ENCODE data around the gene DAPK2. TPM values are rescaled to one million over a fixed set of nuclear protein-coding genes. Genes with fewer than 3 reads are reported as not detected.

DAPK2 gene
- total RNA-seq, 1 experiment from 2014 or later = 2.3 TPM

DNA sequence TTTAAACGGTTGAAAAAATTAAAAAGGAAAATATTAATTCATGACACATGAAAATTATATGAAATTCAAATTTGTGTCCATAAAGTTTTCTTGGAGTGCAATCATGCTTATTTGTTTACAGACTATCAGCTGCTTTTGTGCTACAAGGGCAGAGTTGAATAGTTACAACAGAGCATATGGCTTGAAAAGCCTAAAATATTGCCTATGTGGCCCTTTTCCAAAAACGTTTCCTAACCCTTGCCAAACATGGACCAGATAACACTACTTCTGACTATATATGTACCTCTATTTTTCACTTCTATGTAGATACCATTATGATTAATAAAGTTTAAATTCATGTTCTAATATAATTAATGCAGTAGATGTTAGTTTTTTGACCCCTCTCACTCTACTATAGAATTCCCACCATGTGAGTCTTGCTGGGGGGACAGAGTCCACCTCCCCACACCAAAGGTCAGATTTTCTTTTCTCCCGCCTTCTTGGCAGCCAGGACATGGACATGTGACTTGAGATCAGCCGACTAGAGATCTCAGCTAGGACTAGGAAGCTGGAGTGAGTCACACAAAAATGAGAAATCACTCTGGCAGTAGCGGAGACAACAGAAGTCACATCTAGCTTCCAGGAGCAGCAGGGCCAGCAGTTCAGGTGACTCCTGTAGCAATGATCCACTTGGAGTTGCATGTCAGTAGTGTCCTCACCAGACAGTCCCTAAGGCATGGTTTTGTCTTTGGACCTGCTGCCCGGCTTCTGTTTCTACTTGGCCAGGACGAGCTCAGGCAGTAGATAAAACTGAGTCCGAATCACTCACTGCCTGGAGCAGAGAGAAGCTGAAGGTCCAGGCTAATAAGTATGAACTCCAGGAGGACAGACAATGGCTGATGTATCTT lies 24.9 kb upstream of the DAPK2 start:
- H3K9me3 Mint-ChIP-seq = no peaks in the 10 kb centered on the region
- ATAC-seq (no peak), DNase-seq (ENCODE audit: low spot score) (no peak)
- no peaks in the 10 kb centered on the region for H3K27me3 Mint-ChIP-seq (ENCODE audit: low read depth)
- H3K4me1 Mint-ChIP-seq = 0 out of 2 replicates have a peak, but pooled peaks cover 4% of the 10 kb centered on the region
- H3K4me3 Mint-ChIP-seq = no peak overlapping the region
- CTCF ChIA-PET = interaction anchor here (0.9 to 1.7 kb wide), 4 partner anchors 22 to 461 kb away, joined by 3 to 5 read pairs (median 4); partner anchors contain the start of gene CIAO2A
- peaks cover 28% of the 10 kb centered on the region for H3K36me3 Mint-ChIP-seq
- POLR2A ChIA-PET = no interaction called here
- no peak for TF ChIP-seq JUN (CRISPR knock-in tag; IDR thresholded peaks at IDR 0.05)
- TF ChIP-seq GABPB1 (CRISPR knock-in tag; IDR thresholded peaks at IDR 0.05) = no peak
- no peak for TF ChIP-seq FOXP1 (CRISPR knock-in tag; IDR thresholded peaks at IDR 0.05; ENCODE audit: borderline replicate concordance)
- TF ChIP-seq, protein P1, sequence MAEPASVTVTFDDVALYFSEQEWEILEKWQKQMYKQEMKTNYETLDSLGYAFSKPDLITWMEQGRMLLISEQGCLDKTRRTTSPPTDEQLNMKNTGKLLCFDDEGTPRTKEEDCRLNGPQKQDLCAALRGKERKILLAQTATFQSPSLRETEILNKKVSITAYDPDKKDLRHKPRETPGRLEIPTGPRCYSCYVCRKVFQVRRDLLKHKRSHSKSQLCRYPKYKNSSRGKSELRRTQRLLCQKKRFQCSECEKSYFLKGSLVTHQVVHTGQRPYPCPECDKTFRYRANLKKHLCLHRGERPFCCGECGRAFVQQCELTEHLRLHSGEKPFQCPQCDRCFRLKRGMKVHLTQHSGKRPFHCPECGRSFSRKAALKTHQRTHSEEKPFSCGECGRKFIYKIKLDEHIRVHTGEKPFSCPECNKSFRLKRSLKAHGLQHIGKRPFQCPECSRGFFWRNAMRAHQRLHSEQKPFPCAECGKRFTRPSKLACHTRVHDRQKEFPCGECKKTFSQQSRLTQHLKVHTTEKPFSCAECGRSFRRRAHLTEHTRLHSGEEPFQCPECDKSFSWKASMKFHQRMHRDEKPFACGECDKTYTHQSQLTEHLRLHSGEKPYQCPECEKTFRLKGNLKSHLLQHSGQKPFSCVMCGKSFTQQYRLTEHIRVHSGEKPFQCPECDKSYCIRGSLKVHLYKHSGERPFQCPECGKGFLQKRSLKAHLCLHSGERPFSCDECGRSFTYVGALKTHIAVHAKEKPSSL (CRISPR knock-in tag; conservative IDR thresholded peaks at IDR 0.05) = no peak
- TF ChIP-seq, protein P2, sequence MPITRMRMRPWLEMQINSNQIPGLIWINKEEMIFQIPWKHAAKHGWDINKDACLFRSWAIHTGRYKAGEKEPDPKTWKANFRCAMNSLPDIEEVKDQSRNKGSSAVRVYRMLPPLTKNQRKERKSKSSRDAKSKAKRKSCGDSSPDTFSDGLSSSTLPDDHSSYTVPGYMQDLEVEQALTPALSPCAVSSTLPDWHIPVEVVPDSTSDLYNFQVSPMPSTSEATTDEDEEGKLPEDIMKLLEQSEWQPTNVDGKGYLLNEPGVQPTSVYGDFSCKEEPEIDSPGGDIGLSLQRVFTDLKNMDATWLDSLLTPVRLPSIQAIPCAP (CRISPR knock-in tag; IDR thresholded peaks at IDR 0.05) = no peak
- no peak for TF ChIP-seq MYBL2 (CRISPR knock-in tag; IDR thresholded peaks at IDR 0.05)
- TF ChIP-seq, protein P3, sequence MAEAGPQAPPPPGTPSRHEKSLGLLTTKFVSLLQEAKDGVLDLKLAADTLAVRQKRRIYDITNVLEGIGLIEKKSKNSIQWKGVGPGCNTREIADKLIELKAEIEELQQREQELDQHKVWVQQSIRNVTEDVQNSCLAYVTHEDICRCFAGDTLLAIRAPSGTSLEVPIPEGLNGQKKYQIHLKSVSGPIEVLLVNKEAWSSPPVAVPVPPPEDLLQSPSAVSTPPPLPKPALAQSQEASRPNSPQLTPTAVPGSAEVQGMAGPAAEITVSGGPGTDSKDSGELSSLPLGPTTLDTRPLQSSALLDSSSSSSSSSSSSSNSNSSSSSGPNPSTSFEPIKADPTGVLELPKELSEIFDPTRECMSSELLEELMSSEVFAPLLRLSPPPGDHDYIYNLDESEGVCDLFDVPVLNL (CRISPR knock-in tag; IDR thresholded peaks at IDR 0.05; ENCODE audit: borderline replicate concordance, low read depth) = no peak
- H3K27ac Mint-ChIP-seq = no peak overlapping the region

DNA sequence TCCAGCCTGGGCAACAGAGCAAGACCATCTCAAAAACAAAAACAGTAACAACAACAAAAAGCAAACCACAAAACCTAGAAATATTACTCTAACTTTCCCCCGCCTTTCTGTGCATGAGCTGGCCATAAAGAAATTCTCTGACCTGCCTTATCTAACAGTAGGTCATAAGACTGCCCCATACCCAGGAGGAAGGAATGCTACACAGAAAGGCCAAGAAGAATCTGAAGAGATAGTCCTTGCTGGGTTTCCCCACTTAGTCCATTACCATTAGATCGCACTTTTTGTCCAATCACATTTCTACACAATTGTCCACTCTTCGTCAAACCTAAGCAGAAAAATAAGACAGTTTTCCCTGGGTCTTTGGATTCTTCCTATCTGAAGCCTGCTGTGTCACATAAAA lies 23.8 kb upstream of the DAPK2 start:
- no peak overlapping the region for H3K4me3 Mint-ChIP-seq
- CTCF ChIA-PET = interaction anchor here (1.2 to 1.4 kb wide), 6 partner anchors 20 to 471 kb away, joined by 3 to 14 read pairs (median 6); partner anchors contain the start of gene CIAO2A
- no peak for ATAC-seq
- no peak for TF ChIP-seq MYBL2 (CRISPR knock-in tag; IDR thresholded peaks at IDR 0.05)
- no peak for TF ChIP-seq ZNF138 (CRISPR knock-in tag; conservative IDR thresholded peaks at IDR 0.05)
- TF ChIP-seq, protein P4, sequence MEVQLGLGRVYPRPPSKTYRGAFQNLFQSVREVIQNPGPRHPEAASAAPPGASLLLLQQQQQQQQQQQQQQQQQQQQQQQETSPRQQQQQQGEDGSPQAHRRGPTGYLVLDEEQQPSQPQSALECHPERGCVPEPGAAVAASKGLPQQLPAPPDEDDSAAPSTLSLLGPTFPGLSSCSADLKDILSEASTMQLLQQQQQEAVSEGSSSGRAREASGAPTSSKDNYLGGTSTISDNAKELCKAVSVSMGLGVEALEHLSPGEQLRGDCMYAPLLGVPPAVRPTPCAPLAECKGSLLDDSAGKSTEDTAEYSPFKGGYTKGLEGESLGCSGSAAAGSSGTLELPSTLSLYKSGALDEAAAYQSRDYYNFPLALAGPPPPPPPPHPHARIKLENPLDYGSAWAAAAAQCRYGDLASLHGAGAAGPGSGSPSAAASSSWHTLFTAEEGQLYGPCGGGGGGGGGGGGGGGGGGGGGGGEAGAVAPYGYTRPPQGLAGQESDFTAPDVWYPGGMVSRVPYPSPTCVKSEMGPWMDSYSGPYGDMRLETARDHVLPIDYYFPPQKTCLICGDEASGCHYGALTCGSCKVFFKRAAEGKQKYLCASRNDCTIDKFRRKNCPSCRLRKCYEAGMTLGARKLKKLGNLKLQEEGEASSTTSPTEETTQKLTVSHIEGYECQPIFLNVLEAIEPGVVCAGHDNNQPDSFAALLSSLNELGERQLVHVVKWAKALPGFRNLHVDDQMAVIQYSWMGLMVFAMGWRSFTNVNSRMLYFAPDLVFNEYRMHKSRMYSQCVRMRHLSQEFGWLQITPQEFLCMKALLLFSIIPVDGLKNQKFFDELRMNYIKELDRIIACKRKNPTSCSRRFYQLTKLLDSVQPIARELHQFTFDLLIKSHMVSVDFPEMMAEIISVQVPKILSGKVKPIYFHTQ (CRISPR knock-in tag; IDR thresholded peaks at IDR 0.05) = no peak
- no peak for TF ChIP-seq FOXP1 (CRISPR knock-in tag; IDR thresholded peaks at IDR 0.05; ENCODE audit: borderline replicate concordance)
- TF ChIP-seq, protein P5, sequence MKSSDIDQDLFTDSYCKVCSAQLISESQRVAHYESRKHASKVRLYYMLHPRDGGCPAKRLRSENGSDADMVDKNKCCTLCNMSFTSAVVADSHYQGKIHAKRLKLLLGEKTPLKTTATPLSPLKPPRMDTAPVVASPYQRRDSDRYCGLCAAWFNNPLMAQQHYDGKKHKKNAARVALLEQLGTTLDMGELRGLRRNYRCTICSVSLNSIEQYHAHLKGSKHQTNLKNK (CRISPR knock-in tag; IDR thresholded peaks at IDR 0.05) = no peak
- no peak for TF ChIP-seq KAT7 (CRISPR knock-in tag; IDR thresholded peaks at IDR 0.05; ENCODE audit: borderline replicate concordance)
- TF ChIP-seq, protein P6, sequence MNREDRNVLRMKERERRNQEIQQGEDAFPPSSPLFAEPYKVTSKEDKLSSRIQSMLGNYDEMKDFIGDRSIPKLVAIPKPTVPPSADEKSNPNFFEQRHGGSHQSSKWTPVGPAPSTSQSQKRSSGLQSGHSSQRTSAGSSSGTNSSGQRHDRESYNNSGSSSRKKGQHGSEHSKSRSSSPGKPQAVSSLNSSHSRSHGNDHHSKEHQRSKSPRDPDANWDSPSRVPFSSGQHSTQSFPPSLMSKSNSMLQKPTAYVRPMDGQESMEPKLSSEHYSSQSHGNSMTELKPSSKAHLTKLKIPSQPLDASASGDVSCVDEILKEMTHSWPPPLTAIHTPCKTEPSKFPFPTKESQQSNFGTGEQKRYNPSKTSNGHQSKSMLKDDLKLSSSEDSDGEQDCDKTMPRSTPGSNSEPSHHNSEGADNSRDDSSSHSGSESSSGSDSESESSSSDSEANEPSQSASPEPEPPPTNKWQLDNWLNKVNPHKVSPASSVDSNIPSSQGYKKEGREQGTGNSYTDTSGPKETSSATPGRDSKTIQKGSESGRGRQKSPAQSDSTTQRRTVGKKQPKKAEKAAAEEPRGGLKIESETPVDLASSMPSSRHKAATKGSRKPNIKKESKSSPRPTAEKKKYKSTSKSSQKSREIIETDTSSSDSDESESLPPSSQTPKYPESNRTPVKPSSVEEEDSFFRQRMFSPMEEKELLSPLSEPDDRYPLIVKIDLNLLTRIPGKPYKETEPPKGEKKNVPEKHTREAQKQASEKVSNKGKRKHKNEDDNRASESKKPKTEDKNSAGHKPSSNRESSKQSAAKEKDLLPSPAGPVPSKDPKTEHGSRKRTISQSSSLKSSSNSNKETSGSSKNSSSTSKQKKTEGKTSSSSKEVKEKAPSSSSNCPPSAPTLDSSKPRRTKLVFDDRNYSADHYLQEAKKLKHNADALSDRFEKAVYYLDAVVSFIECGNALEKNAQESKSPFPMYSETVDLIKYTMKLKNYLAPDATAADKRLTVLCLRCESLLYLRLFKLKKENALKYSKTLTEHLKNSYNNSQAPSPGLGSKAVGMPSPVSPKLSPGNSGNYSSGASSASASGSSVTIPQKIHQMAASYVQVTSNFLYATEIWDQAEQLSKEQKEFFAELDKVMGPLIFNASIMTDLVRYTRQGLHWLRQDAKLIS (CRISPR knock-in tag; IDR thresholded peaks at IDR 0.05; ENCODE audit: borderline replicate concordance) = no peak
- TF ChIP-seq, protein P7, sequence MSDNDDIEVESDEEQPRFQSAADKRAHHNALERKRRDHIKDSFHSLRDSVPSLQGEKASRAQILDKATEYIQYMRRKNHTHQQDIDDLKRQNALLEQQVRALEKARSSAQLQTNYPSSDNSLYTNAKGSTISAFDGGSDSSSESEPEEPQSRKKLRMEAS (CRISPR knock-in tag; IDR thresholded peaks at IDR 0.05) = no peak
- no peak for TF ChIP-seq NR2C2 (CRISPR knock-in tag; IDR thresholded peaks at IDR 0.05)
- TF ChIP-seq TP53 (CRISPR knock-in tag; IDR thresholded peaks at IDR 0.05) = no peak
- TF ChIP-seq, protein P3 (CRISPR knock-in tag; IDR thresholded peaks at IDR 0.05; ENCODE audit: borderline replicate concordance, low read depth) = no peak
- TF ChIP-seq, protein P8, sequence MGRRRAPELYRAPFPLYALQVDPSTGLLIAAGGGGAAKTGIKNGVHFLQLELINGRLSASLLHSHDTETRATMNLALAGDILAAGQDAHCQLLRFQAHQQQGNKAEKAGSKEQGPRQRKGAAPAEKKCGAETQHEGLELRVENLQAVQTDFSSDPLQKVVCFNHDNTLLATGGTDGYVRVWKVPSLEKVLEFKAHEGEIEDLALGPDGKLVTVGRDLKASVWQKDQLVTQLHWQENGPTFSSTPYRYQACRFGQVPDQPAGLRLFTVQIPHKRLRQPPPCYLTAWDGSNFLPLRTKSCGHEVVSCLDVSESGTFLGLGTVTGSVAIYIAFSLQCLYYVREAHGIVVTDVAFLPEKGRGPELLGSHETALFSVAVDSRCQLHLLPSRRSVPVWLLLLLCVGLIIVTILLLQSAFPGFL (CRISPR knock-in tag; IDR thresholded peaks at IDR 0.05; ENCODE audit: borderline replicate concordance) = no peak

More for the DNA sequence above, 23.8 kb upstream of the DAPK2 start:
- no peak for DNase-seq (ENCODE audit: low spot score)
- peaks cover 25% of the 10 kb centered on the region for H3K36me3 Mint-ChIP-seq
- no peaks in the 10 kb centered on the region; the same call in 1 of the 2 replicates for H3K27me3 Mint-ChIP-seq (ENCODE audit: low read depth)
- H3K9me3 Mint-ChIP-seq = no peaks in the 10 kb centered on the region
- POLR2A ChIA-PET = no interaction called here
- H3K27ac Mint-ChIP-seq = no peak overlapping the region
- 0 out of 2 replicates have a peak, but pooled peaks cover 4% of the 10 kb centered on the region for H3K4me1 Mint-ChIP-seq

Measured in WTC11 (cell line).